ENCODE measurements around the gene KRT80. TPM values are rescaled to one million over a fixed set of nuclear protein-coding genes. Genes with fewer than 3 reads are reported as not detected.

Gene KRT80
- polyA plus RNA-seq, 1 donor (not counting 4 experiments of a cell fraction or from before 2014, with no cell fraction given), result 4.1 TPM

DNA sequence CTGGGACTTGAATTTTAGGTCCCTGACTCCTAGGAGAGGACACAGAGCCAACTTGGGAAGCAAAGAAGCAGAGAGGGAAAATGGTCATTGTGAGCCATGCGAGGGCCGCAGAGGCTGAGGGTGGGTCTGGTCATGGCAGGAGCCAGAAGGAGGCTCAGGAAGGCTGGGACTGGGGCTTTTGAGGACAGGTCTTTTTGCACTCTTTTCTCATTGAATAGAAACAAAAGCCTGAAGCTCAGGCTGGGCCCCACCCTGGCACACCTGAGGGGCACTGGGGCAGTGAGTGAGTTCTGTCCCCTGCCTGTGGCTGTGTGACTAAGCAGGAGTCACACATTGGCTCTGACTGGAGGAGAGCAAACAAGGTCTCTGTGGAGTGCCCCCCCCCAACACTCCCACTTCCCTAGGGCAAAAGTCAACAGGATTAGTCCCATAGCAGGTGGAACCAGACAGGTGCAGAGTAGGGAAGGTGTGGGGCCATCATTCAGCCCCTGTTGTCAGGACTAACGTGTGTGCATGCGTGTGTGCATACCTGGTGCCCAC, 44.1 kb upstream of the KRT80 start:
- TF ChIP-seq, protein P1, sequence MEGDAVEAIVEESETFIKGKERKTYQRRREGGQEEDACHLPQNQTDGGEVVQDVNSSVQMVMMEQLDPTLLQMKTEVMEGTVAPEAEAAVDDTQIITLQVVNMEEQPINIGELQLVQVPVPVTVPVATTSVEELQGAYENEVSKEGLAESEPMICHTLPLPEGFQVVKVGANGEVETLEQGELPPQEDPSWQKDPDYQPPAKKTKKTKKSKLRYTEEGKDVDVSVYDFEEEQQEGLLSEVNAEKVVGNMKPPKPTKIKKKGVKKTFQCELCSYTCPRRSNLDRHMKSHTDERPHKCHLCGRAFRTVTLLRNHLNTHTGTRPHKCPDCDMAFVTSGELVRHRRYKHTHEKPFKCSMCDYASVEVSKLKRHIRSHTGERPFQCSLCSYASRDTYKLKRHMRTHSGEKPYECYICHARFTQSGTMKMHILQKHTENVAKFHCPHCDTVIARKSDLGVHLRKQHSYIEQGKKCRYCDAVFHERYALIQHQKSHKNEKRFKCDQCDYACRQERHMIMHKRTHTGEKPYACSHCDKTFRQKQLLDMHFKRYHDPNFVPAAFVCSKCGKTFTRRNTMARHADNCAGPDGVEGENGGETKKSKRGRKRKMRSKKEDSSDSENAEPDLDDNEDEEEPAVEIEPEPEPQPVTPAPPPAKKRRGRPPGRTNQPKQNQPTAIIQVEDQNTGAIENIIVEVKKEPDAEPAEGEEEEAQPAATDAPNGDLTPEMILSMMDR (optimal IDR thresholded peaks at IDR 0.05 in 1 of 3, IDR thresholded peaks at IDR 0.05 in 1 of 3, conservative IDR thresholded peaks at IDR 0.05 in 1 of 3; ENCODE audit: extremely low read depth in 1 of 3, insufficient read depth in 2 of 3, low read length in 3 of 3), result no peak
- no peak for TF ChIP-seq EZH2 (IDR thresholded peaks at IDR 0.05; ENCODE audit: low read length)
- FAIRE-seq, result no peak
- peaks cover 35% of the 10 kb centered on the region for H3K4me1 ChIP-seq (ENCODE audit: control insufficient read depth, extremely low read depth, insufficient read depth, low read length)

DNA sequence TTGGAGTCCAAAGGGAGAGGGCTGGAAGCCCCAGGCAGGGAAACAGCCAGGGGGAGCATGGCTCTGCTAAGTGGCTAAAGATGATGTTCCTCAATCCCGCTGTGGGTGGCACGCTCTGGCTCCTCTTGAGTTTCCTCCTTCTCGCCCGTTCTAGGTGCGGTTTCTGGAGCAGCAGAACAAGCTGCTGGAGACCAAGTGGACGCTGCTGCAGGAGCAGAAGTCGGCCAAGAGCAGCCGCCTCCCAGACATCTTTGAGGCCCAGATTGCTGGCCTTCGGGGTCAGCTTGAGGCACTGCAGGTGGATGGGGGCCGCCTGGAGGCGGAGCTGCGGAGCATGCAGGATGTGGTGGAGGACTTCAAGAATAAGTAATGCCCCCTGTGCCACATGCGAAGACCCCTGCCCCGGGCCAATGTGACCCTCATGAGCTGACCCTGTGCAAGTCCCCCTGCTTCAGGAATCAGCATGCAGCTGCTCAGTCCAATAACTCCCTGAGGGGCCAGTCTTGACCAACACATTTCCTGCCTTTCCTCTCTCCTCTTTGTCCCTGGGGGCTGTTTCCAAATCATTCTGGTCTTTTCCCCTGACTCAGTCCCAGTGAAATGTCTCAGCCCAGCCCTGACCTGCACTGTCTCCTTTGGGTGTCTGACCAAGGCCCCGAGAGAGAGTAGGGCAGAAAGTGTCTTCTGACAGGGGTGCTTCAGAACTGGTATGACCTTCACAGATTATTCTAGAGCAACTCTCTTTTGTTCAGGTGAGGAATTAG, 43.4 kb upstream of the KRT80 start:
- dilution Hi-C loops (cut with MboI; ENCODE audit: extremely low pct_ligation_motif_present, low sequenced_read_pairs), result no loop called here
- Histone ChIP-seq H3K4me3 (ENCODE audit: control insufficient read depth in 2 of 3, extremely low read depth in 1 of 3, insufficient read depth in 2 of 3, low read depth in 1 of 3, low read length in 3 of 3) (no peak overlapping the region), H3K27ac (ENCODE audit: control insufficient read depth, insufficient read depth, low read length) (no peak overlapping the region), H2AFZ (ENCODE audit: control insufficient read depth, low read length) (no peak overlapping the region), H3K9me1 (ENCODE audit: control insufficient read depth, extremely low read depth, insufficient read depth, low read length) (no peaks in the 10 kb centered on the region), H4K20me1 (ENCODE audit: control insufficient read depth, extremely low read depth, insufficient read depth, low read length) (no peaks in the 10 kb centered on the region), H3K4me1 (ENCODE audit: control insufficient read depth, extremely low read depth, insufficient read depth, low read length) (peaks cover 42% of the 10 kb centered on the region), H3K79me2 (ENCODE audit: control insufficient read depth, insufficient read depth, low read length) (no peaks in the 10 kb centered on the region), H3K4me2 (ENCODE audit: control insufficient read depth, extremely low read depth, insufficient read depth, low read depth, low read length) (peak overlapping the region; percentile 29), H3K27me3 (ENCODE audit: control insufficient read depth, extremely low read depth, insufficient read depth, low read length) (no peaks in the 10 kb centered on the region), H3K9me3 (ENCODE audit: control insufficient read depth, low read depth, low read length) (no peaks in the 10 kb centered on the region), H3K36me3 (ENCODE audit: control insufficient read depth in 2 of 2, extremely low read depth in 1 of 2, insufficient read depth in 2 of 2, low read length in 2 of 2) (no peaks in the 10 kb centered on the region), H3K9ac (ENCODE audit: control insufficient read depth, extremely low read depth, insufficient read depth, low read length) (no peak overlapping the region)
- FAIRE-seq (no peak), DNase-seq (ENCODE audit: low read depth, low spot score) (no peak)
- TF ChIP-seq EZH2 (IDR thresholded peaks at IDR 0.05; ENCODE audit: low read length), result no peak
- TF ChIP-seq, protein P1 (optimal IDR thresholded peaks at IDR 0.05 in 1 of 3, IDR thresholded peaks at IDR 0.05 in 1 of 3, conservative IDR thresholded peaks at IDR 0.05 in 1 of 3; ENCODE audit: extremely low read depth in 1 of 3, insufficient read depth in 2 of 3, low read length in 3 of 3), result no peak

More for the DNA sequence above, 44.1 kb upstream of the KRT80 start:
- H3K79me2 ChIP-seq (ENCODE audit: control insufficient read depth, insufficient read depth, low read length), result no peaks in the 10 kb centered on the region
- H3K36me3 ChIP-seq (ENCODE audit: control insufficient read depth in 2 of 2, extremely low read depth in 1 of 2, insufficient read depth in 2 of 2, low read length in 2 of 2), result no peaks in the 10 kb centered on the region
- dilution Hi-C loops (cut with MboI; ENCODE audit: extremely low pct_ligation_motif_present, low sequenced_read_pairs), result no loop called here
- no peaks in the 10 kb centered on the region for H3K9me3 ChIP-seq (ENCODE audit: control insufficient read depth, low read depth, low read length)
- no peak for DNase-seq (ENCODE audit: low read depth, low spot score)
- no peaks in the 10 kb centered on the region for H4K20me1 ChIP-seq (ENCODE audit: control insufficient read depth, extremely low read depth, insufficient read depth, low read length)
- H3K4me2 ChIP-seq (ENCODE audit: control insufficient read depth, extremely low read depth, insufficient read depth, low read depth, low read length), result peak overlapping the region; percentile 29
- H3K27me3 ChIP-seq (ENCODE audit: control insufficient read depth, extremely low read depth, insufficient read depth, low read length), result no peaks in the 10 kb centered on the region
- no peak overlapping the region for H3K9ac ChIP-seq (ENCODE audit: control insufficient read depth, extremely low read depth, insufficient read depth, low read length)
- H3K9me1 ChIP-seq (ENCODE audit: control insufficient read depth, extremely low read depth, insufficient read depth, low read length), result no peaks in the 10 kb centered on the region
- no peak overlapping the region for H3K27ac ChIP-seq (ENCODE audit: control insufficient read depth, insufficient read depth, low read length)
- no peak overlapping the region for H3K4me3 ChIP-seq (ENCODE audit: control insufficient read depth in 2 of 3, extremely low read depth in 1 of 3, insufficient read depth in 2 of 3, low read depth in 1 of 3, low read length in 3 of 3)
- H2AFZ ChIP-seq (ENCODE audit: control insufficient read depth, low read length), result no peak overlapping the region
